CD4-positive, alpha-beta T cell treated with Interleukin-17A for 4 hours (primary cell): ENCODE data around the gene WDR37.
A peak's percentile ranks its signal among the peaks of the same experiment; 100 is the strongest.

Experiments used
- DNase-seq: peaks from one replicate; pipeline ENCODE4 v3.0.0-alpha.2; 2020; ENCODE audit warnings: mixed read lengths

WDR37 gene

DNA sequence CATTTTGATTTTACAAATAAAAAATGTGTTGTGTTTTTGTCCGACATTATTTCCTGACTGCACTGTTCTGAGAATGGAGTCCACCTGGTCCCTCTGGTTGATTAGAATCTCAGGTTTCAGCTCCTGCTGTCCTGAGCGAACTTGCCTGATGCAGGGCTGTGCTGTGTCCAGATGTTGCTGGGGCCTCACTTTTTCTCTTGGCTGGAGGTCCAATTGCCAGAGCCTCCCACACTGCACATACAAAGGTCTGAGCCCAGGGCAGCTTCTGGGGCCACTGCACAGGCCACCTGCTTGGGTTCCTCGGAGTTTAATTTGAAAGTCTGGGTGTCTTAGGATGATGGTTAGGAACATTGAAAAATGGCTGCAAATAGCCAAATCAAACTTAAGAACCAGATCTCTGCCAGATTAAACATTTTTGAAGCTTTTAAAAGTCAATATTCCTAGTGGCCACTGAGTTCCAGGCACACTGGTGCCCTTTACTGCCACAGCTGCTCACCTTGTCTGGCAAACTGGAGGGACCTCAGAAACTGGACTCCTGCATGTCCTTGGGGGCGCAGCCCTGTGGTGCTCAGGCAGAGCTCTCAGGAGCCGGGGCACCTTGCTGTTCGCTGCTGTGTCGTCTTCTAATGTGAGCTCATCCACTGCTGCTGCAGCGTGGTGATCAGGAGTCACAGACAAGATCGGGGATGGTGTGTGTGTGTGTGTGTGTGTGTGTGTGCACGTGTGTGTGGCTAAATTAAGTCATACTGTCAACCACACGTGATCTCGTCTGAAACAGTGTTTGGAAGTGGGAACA is 75.0 kb downstream of the WDR37 start:
- DNase-seq, result no peak

DNA sequence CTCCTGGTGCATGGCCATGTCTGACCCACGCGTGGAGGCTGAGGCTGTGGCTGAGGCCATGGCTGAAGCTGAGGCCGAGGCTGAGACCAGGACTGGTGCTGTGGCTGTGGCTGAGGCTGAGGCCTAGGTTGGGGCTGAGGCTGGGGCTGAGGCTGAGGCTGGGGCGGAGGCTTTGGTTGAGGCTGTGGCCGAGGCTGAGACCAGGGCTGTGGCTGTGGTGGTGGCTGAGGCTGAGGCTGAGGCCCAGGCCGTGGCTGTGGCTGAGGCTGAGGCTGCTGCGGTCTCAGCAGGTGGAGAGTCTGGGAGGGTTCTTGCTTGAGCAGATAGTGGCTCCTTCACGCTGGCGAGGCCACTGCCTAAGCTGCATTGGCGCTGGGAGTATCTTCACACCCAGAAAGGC is 76.4 kb downstream of the WDR37 start:
- no peak for DNase-seq

DNA sequence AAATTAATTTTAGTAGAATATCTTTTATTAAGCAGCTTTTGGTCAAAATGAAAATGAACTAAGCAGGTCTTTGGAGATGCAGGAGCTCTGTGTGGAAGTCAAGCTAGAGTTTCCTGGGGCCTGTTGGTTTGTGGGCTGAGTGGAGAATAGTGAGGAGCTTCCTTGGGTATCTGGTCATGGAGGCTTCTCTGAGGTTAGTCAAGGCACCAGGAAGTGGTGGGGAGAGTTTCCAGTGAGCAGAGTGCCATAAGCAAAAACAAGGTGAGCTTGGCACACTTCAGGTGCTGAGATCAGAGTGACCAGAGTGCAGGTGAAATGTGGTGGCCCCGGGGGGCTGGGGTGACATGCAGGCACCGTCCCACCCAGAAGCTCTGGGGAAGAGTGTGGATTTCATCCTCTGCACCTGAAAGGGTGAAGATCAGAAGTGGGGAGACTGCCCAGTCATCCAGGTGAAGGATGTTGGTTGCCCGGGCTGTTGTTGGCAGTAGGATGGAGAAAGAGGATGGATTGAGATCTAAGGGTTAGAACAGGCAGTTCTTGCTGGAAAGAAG is 77.4 kb downstream of the WDR37 start:
- DNase-seq, result no peak

DNA sequence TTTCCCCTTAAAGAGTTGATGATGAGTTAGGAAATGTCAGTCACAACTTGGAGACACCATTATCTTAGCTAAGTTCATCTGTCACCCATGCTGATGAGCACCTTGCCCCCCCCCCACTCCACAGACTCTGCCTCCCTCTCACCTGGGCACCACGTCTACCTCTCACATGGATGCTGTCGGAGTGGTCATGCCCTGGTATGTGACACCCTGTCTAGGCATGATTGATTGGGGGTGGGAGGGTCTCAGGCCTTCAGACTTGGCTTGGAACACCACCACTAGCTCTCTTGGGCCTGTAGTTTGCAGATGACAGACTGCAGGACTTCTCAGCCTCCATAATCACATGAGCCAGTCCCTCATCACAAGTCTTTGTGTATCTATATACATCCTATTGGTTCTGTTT is 78.0 kb downstream of the WDR37 start:
- DNase-seq, result no peak

DNA sequence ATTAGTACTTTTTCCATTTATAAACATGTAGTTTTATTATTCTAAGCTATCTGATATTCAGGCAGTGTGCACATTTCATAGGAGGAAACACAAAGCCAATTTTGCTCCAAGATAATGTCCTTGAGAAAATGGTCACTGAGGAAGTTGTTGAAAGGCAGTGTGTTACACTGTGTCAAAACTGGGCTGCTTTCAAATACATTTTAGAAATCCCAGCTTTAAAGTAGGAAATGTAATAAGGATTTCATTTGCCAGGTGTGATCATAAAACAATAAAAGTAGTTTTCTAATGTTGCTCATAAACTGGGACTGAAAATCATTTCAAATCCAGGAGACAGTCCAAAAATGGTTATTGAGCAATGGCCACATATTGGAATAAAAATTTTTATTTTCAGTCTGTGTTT is 80.1 kb downstream of the WDR37 start:
- no peak for DNase-seq

DNA sequence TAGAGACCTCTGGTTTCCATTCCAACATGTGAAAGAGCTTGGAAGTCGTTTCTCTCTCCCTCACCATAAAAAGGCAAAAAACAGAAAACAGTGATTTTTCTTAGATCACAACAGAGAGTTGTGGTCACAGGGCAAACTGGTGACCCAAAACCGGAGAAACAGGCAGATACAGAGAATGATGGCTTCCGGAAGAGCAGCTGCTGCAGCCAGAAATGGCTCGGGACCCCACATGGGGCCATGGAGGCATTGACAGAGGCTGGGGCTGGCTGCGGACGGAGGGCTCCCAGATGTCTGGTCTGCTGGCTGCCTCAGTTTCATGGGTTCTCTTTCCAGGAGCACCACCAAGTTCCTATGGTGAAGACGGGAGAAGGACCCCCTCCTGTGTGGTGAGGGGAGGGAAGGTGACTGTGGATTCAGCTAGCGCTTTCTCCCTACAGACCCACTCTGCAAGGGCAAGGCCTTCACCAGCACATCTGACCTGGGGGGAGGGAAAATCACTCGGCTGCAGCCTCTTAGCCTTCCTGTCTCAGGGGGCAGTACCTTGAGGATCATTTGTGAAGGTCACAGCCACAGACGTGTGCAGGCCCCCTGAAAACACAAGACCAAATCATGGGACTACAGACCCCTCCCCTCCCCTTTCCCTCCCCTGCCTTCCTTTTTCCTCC is 81.4 kb downstream of the WDR37 start:
- no peak for DNase-seq

DNA sequence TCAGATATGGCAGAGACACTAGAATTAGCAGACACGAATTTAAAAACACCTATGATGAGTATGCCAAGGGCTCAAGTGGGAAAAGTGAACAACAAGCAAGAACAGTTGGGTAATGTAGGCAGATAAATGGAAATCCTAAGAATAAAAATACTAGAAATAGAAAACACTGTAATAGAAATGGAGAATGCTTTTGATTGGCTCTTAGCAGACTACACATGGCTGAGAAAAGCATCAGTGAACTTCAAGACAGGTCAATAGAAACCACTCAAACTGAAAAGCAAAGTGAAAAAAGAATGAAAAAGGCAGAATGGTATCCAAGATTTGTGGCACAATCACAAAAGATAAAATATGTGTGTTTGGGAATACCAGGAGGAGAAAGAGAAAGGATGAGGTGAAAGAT is 82.3 kb downstream of the WDR37 start:
- DNase-seq, result no peak

DNA sequence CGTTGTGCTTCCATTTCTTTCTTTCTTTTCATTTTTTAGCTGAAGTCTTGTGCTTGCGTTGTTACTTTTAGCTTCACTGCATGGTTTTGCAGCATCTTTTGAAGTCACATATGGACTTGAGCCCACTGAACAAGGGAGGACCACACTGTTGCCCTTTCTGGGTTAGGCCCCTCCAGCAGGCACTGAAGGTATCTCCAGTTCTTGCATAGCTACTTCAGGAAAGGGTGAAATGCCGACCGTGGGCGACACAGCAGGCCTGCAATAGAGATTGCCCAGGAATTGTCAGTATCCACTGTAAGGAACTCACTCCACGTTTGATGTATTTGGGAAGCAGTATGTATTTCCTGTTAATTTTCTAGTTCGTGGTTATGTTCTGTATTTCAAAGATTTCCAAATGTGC is 85.1 kb downstream of the WDR37 start:
- DNase-seq, result no peak

DNA sequence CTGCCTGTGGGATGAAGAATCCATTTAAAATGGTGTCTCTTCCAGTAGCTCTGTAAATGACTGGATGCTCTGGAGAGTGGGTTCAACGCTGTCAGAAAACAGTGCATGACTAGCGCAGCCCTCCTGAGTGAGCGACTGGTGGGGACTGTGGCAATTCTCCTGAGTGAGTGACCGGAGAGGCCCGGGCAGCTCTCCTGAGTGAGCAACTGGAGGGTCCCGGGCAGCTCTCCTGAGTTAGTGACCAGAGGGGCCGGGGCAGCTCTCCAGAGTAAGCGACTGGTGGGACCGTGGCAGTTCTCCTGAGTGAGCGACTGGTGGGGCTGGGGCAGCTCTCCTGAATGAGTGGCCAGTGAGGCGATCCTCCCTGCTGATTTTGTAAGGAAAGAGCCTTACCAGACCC is 85.5 kb downstream of the WDR37 start:
- no peak for DNase-seq

DNA sequence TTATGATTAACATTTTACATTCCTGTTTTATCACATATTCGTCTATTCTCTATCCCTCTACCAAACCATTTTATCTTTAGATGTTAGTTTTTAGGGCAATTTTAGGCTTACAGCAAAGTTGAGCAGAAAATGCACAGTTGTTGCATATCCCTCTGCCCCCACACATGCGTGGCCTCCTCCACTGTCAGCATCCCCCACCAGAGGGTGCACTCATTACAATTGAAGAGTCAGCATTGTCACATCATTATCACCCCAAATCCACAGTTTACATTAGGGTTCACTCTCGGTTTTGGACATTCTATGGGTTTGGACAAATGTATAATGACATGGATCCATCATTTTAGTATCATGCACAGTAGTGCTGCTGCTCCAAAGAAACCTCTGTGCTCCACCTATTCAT is 86.4 kb downstream of the WDR37 start:
- DNase-seq, result peak; percentile 13

DNA sequence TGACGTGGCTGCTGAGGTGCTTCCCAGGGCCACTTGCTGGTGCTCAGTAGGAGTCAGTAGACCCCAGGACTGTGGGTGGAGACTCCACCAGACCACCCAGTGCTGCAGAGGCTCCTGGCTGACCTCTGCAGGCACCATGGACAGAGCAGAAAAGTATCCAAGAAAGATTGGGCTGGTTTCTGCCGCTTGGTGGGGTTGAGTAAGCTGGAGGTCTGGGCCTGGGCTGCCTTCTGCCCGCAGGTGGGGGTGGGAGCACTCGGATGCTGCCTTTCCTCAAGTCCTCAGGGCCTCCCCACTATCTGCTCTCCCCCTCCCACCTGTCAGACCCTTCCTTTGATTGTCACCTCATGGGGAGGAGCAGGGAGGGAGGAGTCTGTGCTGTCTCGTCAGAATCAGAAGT is 91.6 kb downstream of the WDR37 start:
- DNase-seq, result no peak

DNA sequence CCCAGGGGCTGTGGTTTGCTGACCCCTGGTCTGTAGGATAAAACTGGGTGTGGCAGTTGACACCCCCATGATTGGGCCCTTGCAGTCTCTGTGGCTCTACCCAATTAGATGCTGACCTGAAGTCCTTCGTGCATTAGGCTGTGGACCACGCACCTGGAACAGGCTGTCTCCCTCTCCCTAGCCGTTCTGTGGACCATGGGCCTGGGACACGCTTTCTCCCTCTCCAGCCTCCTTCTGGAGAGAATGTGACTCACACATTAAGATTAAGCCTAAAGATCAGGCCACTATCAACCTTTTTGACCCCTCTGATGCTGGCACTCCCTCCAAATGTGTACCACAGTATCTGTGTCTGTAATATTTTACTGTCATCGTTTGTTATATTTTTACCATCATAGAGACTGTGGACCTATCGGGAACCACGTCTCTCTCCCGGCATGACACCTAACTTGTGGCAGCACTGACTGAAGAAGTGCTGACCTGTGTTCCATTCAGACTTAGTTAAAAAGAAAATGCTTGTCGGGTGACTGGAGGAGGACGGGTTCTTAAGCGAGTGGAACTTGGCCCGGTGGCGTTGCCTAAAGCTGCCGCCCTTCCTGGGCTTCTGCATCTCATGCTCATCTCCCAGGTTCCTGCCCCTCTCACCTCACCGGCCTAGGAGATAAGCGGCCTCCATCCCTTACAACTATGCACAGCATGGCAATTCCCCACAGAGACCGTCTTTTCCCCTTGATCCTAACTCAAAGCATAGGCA is 92.8 kb downstream of the WDR37 start:
- DNase-seq, result no peak

DNA sequence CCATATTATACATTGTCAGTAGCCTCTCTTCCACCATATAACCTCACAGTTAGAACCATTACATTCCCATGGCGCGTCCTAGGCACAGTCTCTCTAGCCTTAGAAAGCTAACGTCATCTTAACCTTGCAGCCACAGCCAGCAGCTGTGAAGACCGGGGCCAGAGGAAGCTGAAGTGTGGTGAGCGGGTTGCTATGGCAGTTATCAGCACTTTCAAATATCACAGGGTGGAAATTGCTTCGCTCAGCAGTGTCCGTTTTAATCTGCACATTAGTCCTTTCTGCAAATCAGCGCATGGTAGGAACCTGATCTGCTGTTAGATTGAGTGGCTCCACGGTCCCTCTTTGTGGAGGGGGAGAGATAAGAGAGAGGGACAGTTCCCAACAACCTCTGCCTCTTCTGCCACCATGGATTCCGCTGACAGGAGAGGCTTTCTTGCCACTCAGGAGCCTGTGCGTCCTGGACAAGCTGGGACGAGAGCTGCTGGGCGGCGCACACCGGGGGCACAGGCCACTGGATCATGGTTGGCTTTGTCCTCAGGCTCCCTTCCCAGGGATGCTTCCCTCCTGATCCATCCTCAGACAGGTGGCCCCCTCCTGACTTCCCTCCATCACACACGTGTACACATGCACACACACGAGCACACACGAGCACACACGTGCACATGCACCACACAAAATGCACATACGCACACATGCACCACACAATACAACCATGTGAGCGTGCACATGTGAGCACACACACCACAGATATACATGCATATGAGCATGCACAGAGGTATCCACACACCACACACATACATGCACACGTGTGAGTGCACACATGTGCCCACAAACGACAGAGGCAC is 93.8 kb downstream of the WDR37 start:
- DNase-seq, result no peak

DNA sequence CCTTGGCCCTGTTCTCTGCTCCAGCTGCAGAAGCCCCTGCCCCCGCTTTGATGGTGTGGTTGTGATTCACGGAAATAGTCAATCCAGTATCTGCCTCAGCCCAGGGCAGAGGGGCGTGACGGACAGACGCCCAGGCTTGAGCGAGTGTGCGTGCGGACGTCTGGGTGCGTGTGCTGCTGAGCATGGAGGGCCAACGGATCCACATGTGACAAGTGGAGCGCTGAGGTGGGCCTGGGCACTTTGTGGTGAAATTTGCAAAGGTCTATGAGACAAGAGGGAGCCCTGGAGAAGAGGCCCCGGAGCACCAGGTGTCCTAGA is 94.4 kb downstream of the WDR37 start:
- no peak for DNase-seq

DNA sequence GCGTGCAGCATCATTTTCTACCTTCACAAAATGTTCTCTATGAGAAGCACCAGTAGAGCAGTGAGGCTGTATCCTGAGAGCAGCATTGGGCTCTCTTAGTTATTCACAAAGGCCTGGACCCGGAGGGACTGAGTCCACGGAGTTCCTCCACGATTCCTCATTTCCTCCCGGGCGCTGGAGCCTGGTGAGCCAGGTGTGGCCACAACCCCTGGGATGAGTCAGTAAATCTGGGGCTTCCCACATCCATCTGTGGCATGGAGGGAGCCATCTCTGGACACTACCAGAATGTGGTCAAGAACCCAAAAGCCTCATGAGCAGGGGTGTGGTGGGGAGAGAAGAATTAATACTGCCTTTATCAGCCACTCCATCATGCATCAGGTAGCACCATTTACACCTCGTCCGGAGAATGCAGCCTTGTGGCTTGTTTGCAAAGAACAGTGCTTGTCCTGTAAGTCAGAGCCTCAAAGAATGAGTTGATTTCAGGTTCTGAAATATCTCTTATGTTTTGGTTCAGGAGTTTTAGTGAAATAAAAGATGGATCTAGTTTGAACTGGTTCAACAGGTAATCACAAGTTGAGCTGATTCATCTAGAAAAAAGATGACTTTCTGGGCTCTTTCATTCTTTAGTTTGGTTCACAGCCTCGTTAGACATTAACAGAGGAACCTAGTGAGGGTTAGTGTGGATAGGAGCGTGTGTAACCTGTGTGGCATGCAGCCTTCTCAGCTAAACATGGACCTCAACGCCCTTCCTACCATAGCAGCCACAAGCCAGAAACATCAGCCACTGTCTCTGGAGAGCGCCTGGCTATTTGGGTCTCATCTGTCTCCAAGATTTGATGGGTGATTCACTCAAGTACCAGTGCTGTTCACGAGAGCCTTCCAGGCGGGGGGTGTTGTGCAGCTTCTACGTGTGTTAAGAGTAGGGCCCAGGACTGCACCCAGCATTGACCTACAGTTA is 95.2 kb downstream of the WDR37 start:
- DNase-seq, result no peak

DNA sequence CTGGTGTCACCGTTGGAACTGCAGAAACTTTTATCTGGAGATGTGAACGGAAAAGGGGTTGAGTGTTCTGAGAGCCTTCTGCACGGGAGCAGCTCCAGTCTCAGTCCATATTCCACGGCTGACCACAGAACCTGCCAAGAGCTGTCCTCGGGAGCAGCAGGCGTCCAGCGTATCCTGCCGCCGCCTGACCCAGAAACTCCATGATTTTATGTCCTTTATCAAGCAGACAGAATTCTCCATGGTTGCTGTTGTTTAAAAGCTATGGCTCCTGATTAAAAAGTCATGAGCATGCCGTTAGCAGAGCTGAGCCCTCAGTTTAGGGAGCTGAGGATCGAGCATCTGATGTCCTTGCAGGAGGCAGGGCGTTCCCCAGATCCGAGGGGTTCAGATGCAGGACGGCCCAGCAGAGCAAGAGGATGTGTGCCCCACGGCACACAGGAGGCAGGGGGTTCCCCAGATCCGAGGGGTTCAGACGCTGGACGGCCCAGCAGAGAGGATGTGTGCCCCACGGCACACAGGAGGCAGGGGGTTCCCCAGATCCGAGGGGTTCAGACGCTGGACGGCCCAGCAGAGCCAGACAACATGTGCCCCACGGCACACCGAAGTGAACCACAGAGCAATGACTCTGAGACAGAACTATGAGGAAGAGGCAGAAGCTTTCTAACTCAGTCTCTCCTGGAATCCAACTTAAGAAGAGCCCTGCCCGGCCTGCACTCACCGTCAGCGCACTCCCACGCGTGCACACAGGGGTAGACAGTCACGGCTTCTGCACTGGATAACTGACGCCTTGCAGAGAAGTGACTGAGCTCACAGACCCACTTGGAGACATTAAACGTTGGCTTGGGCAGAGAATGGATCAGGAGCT is 96.4 kb downstream of the WDR37 start:
- no peak for DNase-seq

DNA sequence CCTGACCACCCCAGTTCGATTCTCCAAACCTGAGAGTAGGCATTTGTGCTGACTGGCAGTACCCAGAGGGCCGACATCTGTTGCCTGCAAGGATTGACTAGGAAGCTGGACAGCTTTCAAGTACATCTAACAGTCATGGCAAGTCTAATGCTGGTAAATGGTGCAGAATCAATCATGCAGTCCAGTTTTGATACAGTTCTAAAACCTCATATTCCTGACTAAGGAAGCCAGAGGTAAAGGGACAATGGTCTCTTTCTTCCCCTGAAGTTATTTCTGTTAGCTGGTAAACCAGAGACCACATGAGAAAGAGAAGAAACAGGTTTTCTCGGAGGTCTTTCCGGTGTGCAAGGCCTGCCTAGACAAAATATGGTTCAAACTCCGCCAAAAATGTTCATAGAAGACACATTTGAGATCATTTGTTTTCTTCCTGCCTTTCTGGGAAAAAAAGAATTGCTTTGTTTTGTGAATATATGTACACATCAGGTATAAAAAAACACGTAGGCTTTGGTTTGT is 97.1 kb downstream of the WDR37 start:
- no peak for DNase-seq

DNA sequence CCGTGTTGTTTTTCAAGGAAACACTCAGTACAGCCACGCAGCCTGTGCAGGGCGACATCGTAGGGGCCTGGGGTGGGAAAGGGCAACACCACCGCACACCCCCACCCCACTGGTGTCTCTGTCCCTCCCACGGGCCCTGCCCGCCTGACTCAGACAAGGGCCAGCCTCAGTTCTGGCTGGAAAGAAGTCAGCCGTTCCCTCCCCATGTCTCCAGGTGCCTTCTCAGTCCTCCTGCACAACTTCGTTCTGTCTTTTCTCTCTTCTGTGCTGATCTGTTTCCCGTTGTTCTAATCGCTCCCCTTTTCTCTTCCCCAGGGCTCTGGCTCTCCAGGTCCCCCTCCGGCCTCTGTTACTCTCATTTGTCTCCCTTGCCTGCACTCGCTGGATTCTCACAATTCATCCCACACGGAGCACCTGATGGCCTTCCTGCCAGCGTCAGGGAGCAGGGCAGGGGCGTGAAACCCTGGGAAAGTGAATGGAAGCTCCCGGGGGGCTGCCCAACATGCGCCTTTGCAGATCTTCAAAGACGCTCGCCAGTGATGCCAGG is 97.7 kb downstream of the WDR37 start:
- no peak for DNase-seq

DNA sequence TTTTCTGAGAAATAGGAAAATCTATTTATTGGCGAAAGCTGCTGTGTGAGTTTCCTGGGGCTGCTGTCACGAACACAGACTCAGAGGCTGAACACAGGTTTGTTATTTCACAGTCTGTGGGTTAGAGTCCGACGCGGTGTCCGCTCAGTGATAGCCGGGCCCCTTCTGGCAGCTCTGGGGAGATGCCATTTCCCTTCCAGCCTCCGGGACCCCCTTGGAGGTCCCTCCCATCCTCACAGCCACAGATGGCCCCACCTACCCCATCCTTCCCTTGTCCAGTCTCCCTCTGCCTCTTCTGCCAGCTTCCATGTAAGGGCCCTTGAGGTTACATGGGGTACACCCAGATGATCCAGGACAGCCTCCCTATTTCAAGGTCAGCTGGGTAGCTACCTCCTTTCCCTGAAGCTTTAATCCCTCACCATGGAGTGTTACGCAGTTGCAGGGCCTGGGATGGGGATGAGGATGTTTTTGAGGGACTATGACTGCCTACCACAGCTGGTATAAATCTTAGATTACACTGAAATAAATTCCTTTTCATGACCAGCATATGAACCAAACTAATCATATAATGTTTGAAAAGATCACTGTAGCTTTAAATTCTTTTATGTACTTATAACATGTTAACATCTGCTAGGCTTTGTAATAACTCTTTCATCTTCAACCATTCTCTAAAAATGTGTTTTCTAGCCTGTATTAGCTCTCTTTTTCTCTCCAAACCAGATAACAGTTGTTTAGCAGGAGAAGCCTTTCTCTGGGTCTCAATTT is 98.5 kb downstream of the WDR37 start:
- no peak for DNase-seq
